NCI-H748 treated with DMSO at 0.1 percent for 48 hours (cell line): ENCODE measurements around the gene VEPH1.

Experiments
- DNase-seq: peaks from one replicate; lab custom pipeline; 2025; lab: John Stamatoyannopoulos, UW

Gene VEPH1

DNA sequence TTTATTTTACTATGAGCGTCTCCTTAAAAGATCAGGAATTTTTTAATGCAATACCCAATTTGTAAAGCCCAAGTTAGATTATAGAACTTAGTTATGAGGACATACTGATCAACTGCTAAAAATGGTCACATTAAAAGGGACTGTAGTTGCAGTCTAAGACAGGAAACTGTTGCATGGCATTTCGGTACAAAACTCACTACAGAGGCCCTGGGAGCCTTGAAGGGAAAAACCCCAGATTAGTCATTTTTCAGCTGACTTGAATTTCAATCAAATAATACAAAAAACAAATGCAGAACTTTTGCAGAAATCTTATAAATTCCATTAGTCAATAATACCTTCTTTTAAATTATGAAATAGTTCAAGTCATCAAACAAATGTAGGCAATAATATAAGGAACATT is 73.5 kb downstream of the VEPH1 start:
- DNase-seq, result no peak

DNA sequence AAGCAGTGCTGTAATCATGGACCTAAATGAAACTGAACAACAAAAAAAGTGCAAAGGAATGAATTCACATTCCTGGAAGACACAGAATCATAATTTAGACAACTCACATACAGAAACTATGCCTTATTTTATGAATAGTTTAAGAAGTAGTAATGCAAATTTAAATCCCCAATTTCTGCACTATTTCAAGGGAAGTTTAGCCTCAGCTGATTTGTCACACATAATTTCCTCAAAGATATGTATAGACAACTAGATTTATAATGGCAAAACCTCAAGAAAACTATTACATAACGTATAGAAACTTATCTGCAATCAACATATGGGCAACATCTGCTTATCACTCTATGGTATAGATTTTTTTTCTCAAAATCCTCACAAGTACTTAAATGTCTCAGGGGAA is 74.4 kb downstream of the VEPH1 start:
- no peak for DNase-seq

DNA sequence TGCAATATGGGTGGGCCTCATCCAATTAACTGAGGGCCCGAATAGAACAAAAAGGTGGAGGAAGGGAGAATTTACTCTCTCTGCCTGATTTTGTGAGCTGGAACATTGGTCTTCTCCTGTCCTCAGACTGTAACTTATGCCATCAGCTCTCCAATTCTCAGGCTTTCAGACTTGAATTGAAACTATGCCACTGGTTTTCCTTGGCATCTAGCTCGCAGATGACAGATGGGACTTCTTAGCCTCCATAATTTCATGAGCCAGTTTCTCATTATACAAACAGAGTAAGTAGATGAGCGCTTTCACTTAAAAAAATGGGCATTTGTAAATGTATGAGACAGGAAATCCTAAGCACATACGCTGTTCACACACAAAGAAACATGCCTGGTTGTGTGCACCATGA is 75.3 kb downstream of the VEPH1 start:
- DNase-seq, result no peak

DNA sequence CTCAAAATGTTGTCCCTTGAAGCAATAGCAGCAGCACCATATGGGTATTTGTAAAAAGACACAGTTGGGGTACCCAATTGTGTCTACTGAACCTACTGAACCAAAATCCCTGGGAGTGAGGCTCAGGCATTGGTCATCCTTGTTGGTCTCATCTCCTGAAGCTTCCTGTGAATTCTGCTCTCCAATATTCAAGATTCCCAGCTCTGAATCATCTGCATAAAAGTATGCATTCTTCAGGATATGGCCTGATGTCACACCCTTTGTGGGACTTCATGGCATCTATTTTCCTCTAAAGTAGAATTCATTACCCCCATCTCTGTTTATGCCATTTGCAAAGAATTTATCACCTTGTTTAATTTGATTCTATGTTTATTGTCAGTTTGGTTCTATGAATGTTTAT is 79.9 kb downstream of the VEPH1 start:
- no peak for DNase-seq

DNA sequence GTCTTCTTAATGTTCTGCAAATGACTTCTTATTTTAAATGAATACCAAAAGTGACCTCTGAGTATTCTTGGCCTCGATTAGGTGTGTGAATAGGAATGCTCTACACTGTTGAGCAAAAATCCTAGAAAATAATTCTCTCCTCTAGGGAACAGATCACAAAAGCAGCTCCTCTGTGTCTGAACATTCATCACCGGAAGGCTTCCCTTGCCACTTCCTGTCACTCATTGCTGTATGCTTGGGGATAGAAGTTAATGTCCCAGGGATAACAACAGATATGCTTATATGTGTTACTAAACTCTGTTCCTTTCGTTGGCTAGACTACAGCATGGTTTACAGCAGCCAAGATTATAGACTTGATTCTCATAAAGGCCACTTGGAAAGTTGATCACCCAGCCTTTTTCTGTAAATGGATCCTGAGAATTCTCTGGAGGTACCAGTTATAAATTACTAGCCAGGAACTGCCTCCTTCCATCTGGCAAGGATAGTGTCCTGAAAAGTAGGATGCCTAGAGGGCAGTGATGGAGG is 82.5 kb downstream of the VEPH1 start:
- no peak for DNase-seq

DNA sequence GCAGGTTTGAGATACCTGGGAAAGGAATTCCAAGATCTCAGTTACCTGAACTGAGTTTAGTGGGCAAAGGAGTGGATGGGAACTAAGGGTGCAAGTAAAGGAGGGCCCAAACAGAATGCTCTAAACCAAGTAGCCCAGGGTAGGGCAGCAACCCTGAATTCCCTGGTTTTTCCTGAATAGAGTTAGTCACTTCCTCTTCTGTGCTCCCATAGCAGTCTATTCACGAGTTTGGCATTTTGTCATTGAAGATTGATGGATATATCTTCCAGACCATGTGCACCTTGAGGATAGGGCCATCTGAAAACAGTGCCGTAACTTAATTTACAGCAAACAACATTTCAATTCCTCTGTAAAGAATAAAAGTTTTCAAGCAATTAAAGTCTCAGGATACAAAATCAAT is 85.1 kb downstream of the VEPH1 start:
- no peak for DNase-seq

DNA sequence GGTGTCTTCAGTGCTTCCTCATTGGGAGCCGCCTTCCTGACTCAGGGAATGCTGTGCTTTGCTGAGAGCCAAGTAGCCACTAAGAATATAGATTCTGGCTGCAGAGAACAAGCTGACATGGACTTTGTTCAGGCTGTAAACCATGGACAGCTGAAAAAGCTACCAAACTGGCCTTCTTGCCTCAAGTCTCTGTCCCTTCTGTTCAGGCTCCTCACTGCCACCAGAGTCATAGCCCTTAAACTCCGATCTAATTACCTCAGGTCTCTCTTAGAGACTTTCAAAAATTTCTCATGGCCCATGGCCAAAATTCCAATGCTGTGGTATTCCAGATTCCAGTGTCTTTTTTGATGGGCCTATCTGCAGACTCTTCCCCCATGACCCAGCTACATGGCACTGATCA is 86.0 kb downstream of the VEPH1 start:
- no peak for DNase-seq

DNA sequence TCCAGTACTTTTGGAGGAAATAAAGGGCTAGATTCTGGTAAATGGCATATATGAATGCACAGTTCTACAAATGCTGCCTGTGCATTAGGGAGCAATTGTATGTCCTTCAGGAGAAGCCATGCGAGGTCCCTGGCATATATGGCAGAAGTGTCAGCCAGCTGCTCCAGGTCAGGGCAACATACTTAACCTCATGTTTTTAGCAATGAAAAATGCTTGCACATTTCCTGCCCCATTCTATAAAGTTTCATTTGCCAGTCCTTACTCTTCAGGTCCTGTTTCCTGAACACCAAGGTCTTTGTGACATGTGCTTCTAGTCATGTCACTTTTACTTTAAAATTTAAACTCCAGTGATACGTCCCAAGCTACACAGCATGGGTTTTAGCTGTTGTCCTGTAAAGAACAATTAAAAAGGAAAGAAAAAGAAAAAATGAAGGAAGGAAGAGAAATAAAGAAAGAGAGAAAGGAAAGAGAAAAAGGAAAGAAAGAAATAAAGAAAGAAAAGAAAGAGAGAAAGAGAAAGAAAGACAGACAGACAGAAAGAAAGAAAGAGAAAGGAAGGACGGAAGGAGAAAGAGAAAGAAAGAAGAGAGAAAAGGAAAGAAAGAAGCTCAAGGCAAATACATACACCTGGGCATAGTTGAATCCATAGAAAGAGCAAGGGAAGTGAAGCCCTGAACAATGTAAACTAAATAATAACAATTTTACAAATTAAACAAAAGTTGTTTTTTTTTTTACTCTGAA is 86.7 kb downstream of the VEPH1 start:
- no peak for DNase-seq

DNA sequence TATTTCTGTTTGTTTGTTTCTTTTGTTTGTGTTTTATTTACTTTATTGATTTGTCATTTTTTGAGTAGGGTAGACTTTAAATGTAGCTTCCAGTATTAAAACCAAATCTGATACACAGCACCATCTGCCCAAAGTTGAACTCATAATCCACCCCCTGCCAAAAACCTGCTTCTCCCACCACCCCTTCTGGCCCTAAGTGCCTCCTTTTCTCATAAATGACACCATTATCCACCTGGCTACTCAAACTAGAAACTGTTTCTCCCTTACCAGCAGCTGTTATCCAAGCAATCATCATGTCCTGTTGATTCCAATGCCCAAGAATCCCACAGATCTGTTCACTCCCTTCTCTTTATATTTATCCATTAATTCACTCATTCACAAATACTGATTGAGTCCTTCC is 88.4 kb downstream of the VEPH1 start:
- no peak for DNase-seq

DNA sequence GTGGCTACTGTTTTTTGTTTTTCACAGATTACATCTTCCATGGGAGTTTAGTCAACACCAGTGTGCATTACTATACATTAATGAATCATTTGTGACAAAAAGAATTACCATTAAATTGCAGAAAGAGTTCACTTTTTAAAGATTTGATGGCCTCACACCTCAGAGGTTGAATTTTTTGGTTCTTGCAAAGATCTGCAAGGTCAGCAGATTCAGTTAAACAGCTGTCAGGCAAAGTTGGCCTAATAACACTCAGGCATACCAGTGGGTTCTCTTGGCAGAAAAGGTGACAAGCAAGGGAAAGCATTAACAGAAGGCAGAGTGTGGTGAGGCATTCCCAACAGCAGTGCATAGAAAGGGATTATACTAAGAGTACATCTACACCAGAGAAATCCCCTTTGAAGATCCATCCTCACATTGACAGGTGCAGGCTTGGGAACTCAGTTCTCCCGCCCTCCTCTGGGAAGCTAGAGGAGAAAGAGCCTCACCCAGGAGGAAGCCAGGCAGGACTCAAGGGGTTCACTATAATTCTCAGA is 90.8 kb downstream of the VEPH1 start:
- DNase-seq, result no peak

DNA sequence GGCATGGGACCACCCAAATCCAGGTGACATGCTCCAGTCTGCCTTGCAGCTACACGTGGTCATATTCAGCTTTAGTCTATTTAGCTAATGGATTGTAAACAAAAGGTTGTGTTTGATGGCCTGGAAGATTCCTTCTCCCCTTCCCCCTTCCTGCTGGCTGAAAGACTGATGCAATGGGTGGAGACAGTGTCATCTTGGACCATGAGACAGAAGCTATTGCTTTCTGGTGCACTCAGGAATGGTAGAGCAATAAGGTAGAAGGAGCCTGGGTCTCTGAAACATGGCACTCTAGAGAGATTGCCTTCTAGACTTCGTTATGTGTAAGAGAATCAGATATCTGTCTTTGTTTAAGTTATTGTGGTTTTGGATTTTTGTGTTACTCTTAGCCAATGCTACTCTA is 92.3 kb downstream of the VEPH1 start:
- DNase-seq, result no peak

DNA sequence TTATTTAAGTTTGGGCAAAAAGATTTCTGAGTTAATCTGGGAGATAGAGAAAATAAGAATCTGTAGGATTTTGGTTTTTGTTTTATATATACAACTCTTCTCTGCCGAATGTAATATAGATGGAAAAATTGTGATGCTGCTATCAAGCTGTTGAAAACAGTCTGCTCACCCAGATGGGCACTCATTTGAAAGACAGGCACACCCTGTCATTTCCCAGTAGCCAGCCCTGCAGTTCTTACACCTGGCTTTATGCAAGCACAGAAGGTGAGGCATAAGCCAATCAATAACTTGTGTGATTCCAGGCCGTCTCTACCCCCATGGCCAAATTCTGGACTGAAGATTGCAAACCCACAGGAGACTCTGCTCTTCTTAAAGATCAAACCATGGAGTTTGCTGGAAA is 93.7 kb downstream of the VEPH1 start:
- DNase-seq, result no peak

DNA sequence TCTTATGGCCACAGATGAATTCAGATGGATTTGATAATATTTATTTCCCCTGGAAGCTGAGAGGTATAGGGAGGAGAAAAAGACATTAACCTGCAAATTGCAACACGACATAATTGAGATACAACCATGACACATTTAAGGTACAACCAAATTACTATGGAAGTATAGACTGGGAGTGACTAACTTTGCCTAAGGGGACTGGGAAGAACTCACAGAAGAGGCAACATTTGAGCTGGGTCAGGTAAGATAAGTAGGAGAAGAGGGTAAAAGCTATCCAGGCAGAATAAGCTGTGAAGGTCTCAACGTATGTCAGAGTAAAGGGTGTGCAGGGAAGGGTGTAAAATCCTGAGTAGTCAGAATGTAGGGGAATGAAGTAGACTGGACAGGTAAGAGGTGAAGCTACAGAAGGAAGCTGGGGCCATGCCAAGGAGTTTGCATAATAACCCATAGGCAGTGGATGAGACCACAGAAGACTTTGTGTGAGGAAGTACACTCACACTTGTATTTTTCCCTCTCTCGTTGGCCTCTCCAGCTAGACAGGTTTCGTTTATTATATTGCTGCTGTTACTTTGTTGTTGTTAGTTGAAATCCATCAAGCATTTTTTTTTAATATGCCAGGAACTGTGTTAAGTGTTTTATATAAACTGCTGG is 94.6 kb downstream of the VEPH1 start:
- no peak for DNase-seq

DNA sequence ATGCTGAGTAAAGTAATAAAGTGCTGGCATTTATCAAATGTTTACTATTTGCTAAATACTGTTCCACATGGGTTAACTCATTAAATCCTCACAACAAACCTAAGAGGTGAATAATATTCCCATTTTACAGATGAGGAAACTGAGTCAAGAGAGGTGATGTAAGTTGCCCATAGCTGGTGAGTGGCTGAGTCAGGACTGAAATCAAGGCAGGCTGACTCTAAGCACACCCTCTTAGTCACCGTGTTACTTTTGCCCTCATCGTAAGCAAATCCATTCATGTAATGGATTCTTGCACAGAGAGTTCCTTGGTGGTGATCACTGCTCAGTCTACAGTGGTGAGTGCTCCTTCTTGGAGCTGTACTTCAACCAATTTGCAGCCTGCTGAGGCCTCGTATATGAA is 95.4 kb downstream of the VEPH1 start:
- no peak for DNase-seq

DNA sequence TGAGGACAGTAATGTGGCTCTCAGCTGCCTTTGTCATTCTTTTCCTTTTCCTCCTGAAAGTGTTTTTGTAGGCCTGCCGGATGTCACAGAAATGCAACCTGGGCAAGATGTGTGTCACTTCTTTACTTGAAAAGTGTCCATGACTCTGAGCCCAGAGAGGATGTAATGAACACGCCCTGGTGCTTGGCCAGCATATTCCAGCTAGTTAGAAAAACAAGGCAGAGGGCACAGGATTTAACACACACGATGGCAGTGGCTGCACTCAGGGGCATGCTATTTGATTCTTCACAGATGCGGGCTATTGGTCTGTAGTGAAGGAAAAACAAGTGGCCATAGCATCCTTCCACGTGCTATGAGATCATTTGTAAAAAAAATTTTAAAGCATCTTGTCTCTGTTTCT is 96.8 kb downstream of the VEPH1 start:
- DNase-seq, result no peak

DNA sequence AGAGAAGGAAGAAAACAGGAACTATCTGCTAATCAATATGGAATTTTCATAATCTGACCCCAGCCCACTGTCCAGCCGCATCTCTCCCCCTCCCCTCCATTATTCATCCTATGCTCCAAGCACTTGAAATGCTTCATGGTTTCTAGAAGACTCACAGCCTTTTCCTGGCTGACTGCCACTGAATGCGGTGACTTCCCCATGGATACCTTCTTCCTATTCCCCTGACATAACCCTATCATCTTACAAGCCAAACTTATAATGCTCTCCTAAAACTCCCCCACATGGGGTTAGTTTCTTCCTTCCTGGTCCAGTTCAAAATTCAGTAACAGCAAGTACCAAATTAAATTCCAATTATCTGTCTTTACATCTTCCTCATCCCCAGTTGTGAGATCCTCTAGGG is 97.8 kb downstream of the VEPH1 start:
- no peak for DNase-seq

DNA sequence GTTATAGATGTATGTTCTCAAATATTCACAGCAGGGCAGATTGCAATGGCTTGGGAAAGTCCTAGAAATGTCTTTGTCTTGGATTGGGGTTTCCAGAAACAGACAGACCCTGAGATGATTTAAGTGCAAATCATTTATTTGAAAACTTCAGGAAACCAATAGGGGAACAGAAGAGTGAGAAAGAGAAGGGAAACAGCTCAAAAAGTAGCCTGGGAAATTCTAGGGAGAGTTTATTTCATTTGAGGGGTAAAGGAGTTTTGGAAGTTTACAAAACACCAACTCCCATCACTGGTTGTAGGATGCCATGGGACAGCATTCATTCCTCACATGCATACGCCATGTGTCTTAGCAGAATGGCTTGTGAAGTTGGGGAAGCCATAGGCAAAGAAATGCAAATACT is 98.8 kb downstream of the VEPH1 start:
- no peak for DNase-seq

DNA sequence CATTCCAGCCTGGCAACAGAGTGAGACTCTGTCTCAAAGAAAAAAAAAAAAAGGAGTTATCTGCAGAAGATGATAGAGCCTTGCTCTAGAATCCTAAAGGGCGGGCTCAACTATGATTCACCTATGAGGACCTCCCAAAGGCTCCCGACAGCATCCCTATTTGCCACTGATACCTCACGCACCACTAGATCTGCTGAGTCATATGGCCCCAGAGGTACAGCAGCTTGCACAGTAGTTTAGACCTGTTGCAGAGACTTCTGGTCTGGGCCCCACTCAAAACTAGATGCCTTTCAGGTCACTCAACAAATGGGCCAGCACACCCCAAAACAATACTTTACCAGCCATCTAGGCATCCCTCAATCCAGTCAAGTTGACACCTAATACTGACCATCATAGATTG is 104.6 kb downstream of the VEPH1 start:
- no peak for DNase-seq

DNA sequence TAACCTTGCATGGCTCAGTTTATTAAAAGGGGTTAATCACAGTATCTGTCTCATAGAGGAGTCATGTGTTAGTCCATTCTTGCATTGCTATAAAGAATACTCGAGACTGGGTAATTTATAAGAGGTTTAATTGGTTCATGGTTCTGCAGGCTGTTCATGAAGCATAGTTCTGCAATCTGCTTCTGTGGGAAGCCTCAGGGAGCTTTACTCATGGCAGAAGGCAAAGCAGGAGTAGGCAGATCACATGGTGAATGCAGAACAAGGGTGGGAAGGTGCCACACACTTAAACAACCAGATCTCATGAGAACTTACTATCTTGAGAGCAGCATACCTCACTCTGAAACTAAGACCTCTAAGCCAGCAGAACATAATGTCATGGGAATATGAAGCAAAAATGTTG is 108.8 kb downstream of the VEPH1 start:
- no peak for DNase-seq

DNA sequence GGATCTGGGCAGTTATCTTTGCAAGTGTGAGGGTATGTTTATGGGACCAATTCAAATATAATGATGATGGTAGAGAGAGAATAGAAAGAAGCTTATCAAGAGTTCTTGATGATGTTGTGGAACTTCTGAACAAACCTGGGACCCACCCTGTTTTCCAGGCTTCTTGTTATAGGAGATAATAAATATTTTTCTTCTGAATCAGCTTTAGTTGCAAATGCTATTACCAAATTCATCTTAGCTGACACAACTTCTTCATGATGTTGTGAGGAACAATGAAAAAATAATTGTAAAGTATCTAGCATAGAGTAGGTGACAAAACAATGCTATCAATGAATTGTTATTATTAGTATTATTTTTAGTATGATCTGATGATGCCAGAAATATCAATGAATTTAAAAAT is 110.1 kb downstream of the VEPH1 start:
- DNase-seq, result no peak

DNA sequence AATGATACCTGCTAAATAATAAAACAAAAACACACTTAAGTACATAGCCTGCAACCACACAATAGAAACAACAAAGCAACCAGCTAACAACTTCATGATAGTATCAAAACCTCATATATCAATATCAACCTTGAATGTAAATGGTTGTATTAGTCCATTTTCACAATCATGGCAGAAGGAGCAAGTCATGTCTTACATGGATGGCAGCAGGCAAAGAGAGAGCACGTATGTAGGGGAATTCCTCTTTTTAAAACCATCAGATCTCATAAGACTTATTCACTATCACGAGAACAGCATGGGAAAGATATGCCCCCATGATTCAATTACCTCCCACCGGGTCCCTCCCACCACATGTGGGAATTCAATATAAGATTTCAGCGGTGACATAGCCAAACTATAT is 111.1 kb downstream of the VEPH1 start:
- DNase-seq, result no peak

DNA sequence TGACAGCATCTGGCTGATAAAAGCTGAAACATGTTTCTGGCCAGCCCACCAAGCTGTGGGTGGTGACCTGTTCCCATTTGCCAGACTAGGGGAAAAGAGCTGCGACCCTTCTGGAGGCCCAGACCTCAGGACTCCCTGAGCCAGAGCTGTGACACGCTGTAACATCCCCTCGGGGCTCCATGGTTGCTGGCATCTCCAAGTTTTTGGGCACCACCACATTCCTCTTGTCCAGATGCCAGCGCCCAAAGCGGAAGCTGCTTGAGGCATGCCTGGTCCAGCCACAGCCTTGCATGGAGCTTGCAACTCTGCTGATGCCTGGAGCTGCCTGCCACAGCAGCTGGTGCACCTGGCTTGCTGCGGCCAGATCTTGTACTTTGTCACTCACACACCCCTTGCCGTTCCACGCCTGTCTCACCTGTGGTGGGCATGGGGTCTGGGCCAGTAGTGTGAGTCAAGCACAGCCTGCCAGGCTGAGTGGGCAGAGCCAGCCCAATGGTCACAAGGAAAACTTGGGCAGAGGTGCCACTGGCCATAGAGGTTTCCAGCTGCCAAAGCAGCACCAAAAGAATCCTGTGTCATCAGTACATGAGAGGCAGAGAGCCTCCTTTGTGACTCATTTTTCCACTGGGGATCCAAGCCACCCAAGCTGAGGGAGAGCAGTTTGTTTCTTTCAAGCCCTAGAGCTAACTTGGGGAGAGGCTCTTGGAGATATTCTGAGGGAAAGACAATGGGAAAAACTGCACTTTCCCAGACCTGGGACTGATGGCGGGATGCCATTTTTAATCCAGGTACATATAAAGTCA is 112.3 kb downstream of the VEPH1 start:
- DNase-seq, result no peak

DNA sequence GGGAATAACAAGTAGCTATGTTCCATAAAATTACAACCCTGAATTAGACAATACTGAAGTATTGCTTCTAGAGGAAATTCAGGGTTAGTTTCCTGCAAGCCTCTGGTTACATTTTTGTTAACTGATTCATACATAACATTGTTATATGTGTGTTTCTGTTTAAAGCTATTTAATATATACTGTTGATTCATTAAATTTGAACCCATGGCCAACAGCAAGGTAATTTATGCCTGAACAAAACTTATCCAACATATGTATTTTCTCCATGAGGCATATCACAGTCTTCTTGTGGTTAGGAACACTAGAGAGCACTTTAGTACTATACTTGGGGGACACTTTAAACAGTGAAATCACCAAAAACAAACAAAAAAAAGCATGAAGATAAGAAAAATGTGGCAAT is 114.2 kb downstream of the VEPH1 start:
- no peak for DNase-seq
